ENCODE data around the gene ZNF683.

GRCh38 chr1:26399034-26399433 lies 26.5 kb upstream of the ZNF683 start:
- TF ChIP-seq EZH2 (IDR thresholded peaks at IDR 0.05) (no peak), POLR2AphosphoS5 (IDR thresholded peaks at IDR 0.05; ENCODE audit: borderline replicate concordance, low read depth, low read length) (no peak), FOXP2 (optimal IDR thresholded peaks at IDR 0.05; ENCODE audit: control extremely low read depth, extremely low read length, insufficient read depth) (no peak)

All from SK-N-MC (cell line).